HepG2 (cell line): Measurements from ENCODE around the gene NTN5. TPM values are rescaled to one million over a fixed set of nuclear protein-coding genes. Genes with fewer than 3 reads are reported as not detected.

Experiments used
- ARID4A ChIP-seq: sonication (generic); formaldehyde crosslinking; IDR thresholded peaks from 2 replicates; pipeline ENCODE4 v1.5.0; 2020; ENCODE audit warnings: mild to moderate bottlenecking, missing genetic modification reagents, borderline replicate concordance
- CBX5 ChIP-seq: sonication (generic); formaldehyde crosslinking; IDR thresholded peaks from 2 replicates; pipeline ENCODE4 v1.4.0; 2020; ENCODE audit warnings: missing genetic modification reagents, borderline replicate concordance
- IKZF4 ChIP-seq: sonication (generic); formaldehyde crosslinking; IDR thresholded peaks from 2 replicates; pipeline ENCODE4 v1.5.1; 2020; ENCODE audit warnings: borderline replicate concordance, mild to moderate bottlenecking, low read depth, missing genetic modification reagents; ENCODE audit errors: not compliant biosample characterization
- KAT8 ChIP-seq: IDR thresholded peaks from 2 replicates; pipeline ENCODE4 v1.6.1; 2016; ENCODE audit warnings: missing genetic modification reagents, missing compliant biosample characterization
- KLF6 ChIP-seq: IDR thresholded peaks from 2 replicates; pipeline ENCODE4 v1.8.0; 2016; ENCODE audit warnings: missing biosample characterization, missing genetic modification reagents
- NR0B2 ChIP-seq: sonication (generic); formaldehyde crosslinking; IDR thresholded peaks from 2 replicates; pipeline ENCODE4 v1.4.0; 2020; ENCODE audit warnings: mild to moderate bottlenecking, missing genetic modification reagents
- PHB2 ChIP-seq: fragments of 450-650 bp; IDR thresholded peaks from 2 replicates; pipeline ENCODE4 v1.6.1; 2018; ENCODE audit not compliant: partially characterized antibody
- TCF12 ChIP-seq, 2 experiments: fragments of 450-650 bp in 1 of 2; sonication (generic) in 1 of 2; formaldehyde crosslinking in 1 of 2; IDR thresholded peaks; 2 replicates each; pipeline versions ENCODE4 v1.6.1 to v1.8.0; 2017 to 2022; ENCODE audit warnings: antibody characterized with exemption in 1 of 2, mild to moderate bottlenecking in 1 of 2, missing genetic modification reagents in 1 of 2, moderate library complexity in 1 of 2
- TFDP2 ChIP-seq: sonication (generic); formaldehyde crosslinking; IDR thresholded peaks from 2 replicates; pipeline ENCODE4 v1.4.0; 2020; ENCODE audit warnings: missing genetic modification reagents
- THAP11 ChIP-seq: IDR thresholded peaks from 2 replicates; pipeline ENCODE4 v1.6.1; 2016; ENCODE audit warnings: missing biosample characterization, missing genetic modification reagents
- ZBTB25 ChIP-seq: IDR thresholded peaks from 2 replicates; pipeline ENCODE4 v1.6.1; 2018; ENCODE audit warnings: missing genetic modification reagents
- ZNF138 ChIP-seq: sonication (generic); formaldehyde crosslinking; IDR thresholded peaks from 2 replicates; pipeline ENCODE4 v1.5.0; 2020; ENCODE audit warnings: mild to moderate bottlenecking, low read depth, missing genetic modification reagents
- ZNF276 ChIP-seq: sonication (generic); formaldehyde crosslinking; IDR thresholded peaks from 2 replicates; pipeline ENCODE4 v1.4.0; 2020; ENCODE audit warnings: mild to moderate bottlenecking, low read depth, missing genetic modification reagents
- ZNF292 ChIP-seq: sonication (generic); formaldehyde crosslinking; IDR thresholded peaks from 2 replicates; pipeline ENCODE4 v1.8.1; 2022; ENCODE audit warnings: mild to moderate bottlenecking, low read depth, missing genetic modification reagents, borderline replicate concordance
- ZNF563 ChIP-seq: sonication (generic); formaldehyde crosslinking; IDR thresholded peaks from 2 replicates; pipeline ENCODE4 v1.8.0; 2022; ENCODE audit warnings: mild to moderate bottlenecking, moderate library complexity, missing genetic modification reagents
- ZNF792 ChIP-seq: IDR thresholded peaks from 2 replicates; pipeline ENCODE4 v1.6.1; 2016
- polyA plus RNA-seq, 8 experiments: library from polyadenylated mRNA; depleted of rRNA in 3 of 8; stranded (reverse) in 7 of 8; unstranded in 1 of 8; fragments of >200 nt; fragmentation: Illumina TruSeq in 4 of 8; extraction: Trizol in 4 of 8; gene quantifications; 2 replicates each; pipeline versions ENCODE4 v1.2.1 to v1.2.3, GENCODE V29; 2011 to 2016; ENCODE audit warnings: low read depth in 4 of 8, missing spikeins in 1 of 8, mixed read lengths in 1 of 8; ENCODE audit not compliant: insufficient read depth in 1 of 8
- total RNA-seq, 5 experiments: library from RNA; depleted of rRNA; stranded (reverse); fragments of >200 nt; fragmentation: Illumina TruSeq; extraction: Trizol; gene quantifications; 2 replicates each; pipeline ENCODE4 v1.2.3, GENCODE V29; 2016; ENCODE audit warnings: low read depth in 1 of 5

Gene NTN5
- total and polyA plus RNA-seq, 2 of the 13 experiments (the other 11 are each of a cell fraction or from before 2014, with no cell fraction given), result 0.05 TPM; not detected in 1

GRCh38 chr19:48713864-48714755 is 41.3 kb upstream of the NTN5 start (continued):
- TF ChIP-seq CBX5, result no peak; the same call in 1 of the 2 replicates
- peak; percentile 11; the same call in 1 of the 2 replicates for TF ChIP-seq ZNF276
- no peak for TF ChIP-seq PHB2
- no peak for TF ChIP-seq TCF12 (IDR thresholded peaks at IDR 0.05)
- TF ChIP-seq TCF12 (CRISPR knock-in tag; IDR thresholded peaks at IDR 0.05), result 0 out of 2 replicates have a peak, but pooled peaks have one; percentile 33
- TF ChIP-seq TFDP2 (CRISPR knock-in tag), result 0 out of 2 replicates have a peak, but pooled peaks have one; percentile 18
- TF ChIP-seq ZNF292, result no peak
- 0 out of 2 replicates have a peak, but pooled peaks have one; percentile 31 for TF ChIP-seq KAT8
- TF ChIP-seq NR0B2 (CRISPR knock-in tag), result peak; percentile 55; the same call in 1 of the 2 replicates
- peak; percentile 43; the same call in 1 of the 2 replicates for TF ChIP-seq KLF6
- TF ChIP-seq ZNF792 (CRISPR knock-in tag), result peak; percentile 31; the same call in 1 of the 2 replicates
- no peak for TF ChIP-seq ZNF138 (CRISPR knock-in tag)
- no peak for TF ChIP-seq ZBTB25
- TF ChIP-seq ZNF563 (CRISPR knock-in tag), result peak; percentile 35; the same call in 1 of the 2 replicates
- TF ChIP-seq ARID4A (CRISPR knock-in tag), result peak; percentile 30; the same call in 1 of the 2 replicates
- no peak for TF ChIP-seq IKZF4 (CRISPR knock-in tag)
- TF ChIP-seq THAP11, result no peak; the same call in none of the 2 replicates
